Measurements from ENCODE around the gene ATOSA.
A peak's percentile ranks its signal among the peaks of the same experiment; 100 is the strongest.

ATOSA gene, protein sequence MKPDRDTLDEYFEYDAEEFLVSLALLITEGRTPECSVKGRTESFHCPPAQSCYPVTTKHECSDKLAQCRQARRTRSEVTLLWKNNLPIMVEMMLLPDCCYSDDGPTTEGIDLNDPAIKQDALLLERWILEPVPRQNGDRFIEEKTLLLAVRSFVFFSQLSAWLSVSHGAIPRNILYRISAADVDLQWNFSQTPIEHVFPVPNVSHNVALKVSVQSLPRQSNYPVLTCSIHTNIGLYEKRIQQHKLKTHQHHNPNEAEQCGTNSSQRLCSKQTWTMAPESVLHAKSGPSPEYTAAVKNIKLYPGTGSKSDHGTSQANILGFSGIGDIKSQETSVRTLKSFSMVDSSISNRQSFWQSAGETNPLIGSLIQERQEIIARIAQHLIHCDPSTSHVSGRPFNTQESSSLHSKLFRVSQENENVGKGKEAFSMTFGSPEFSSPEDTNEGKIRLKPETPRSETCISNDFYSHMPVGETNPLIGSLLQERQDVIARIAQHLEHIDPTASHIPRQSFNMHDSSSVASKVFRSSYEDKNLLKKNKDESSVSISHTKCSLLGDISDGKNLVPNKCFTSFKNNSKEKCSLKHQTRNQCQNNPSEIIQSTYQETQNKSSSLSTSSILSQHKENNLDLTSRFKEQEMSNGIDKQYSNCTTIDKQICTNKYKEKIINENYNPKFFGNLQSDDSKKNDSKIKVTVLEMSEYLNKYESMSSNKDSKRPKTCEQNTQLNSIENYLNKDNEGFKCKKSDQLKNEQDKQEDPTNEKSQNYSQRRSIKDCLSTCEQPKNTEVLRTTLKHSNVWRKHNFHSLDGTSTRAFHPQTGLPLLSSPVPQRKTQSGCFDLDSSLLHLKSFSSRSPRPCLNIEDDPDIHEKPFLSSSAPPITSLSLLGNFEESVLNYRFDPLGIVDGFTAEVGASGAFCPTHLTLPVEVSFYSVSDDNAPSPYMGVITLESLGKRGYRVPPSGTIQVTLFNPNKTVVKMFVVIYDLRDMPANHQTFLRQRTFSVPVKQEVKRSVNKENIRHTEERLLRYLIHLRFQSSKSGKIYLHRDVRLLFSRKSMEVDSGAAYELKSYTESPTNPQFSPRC

DNA sequence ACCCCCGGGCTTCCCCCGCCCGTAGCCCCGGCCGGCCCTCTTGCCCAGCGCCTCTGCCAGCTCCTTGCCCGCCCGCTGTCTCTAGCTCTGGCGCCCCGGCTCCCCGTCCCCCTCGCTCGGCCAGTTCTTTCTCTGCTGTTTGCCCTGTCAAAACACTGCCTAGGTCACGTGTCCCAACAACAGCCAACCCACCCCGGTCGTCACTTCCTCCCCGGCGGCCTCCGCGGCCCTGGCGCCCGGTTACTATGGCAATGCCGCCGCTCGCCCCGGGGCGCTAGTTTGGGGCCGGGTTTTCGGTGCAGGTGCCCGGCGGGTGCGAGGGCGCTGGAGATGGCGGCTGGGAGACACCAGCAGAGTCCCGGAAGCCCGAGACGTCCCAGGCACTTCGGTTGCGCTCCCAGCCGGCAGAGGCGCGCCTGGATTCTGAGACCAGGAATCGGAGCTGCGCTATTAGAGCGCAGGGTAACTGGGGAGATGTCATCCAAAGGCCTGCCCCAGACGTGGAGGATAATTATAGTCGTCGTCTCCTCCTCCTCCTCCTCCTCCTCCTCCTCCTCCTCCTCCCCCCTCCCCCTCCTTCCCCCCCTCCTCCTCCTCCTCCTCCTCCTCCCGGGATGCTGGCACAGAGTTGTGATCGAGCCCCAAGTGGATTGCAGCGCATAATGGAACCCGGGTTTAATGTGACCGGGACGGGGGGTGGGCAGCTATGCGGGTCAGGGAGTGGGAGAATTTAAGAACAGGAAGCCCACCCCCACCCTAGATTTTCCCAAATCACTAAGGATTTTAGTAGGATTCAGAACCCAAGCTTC is at the start of gene ATOSA:
Gene ATOSA (minus strand): TSS at position 157 of the 809 bp plus-strand sequence. CDS start 1,367 bp downstream, outside the sequence.
- in situ Hi-C loops (cut with HindIII; ENCODE audit: low pct_unique_long_range_greater_than_20kb, low sequenced_read_pairs) = no loop called here
- no peak for TF ChIP-seq JUND (IDR thresholded peaks at IDR 0.05; ENCODE audit: low read depth)
- peak; percentile 73 to 97 for DNase-seq (ENCODE audit: low read depth in 1 of 2, low spot score in 1 of 2)

DNA sequence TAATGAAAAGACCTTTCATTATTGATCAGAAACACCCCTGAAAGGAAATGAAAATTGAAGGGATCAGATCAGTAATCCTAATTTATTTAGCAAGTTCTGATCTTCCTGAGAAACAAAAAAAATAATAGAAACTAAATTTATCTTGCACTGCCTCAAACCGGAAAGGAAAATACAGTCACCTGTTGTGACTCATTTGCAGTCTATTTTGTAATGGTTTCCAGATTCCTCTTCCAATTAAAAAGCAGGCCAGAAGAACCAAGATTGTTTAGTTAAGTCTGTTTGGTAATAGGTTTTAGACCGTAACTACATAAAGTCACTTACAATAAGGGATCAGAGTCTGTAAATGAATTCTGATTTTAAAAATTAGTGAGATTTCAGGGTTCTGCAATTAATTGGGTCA is 49.7 kb upstream of the ATOSA start:
- in situ Hi-C loops (cut with HindIII; ENCODE audit: low pct_unique_long_range_greater_than_20kb, low sequenced_read_pairs) = no loop called here
- no peak for DNase-seq (ENCODE audit: low read depth in 1 of 2, low spot score in 1 of 2)
- no peak for TF ChIP-seq JUND (IDR thresholded peaks at IDR 0.05; ENCODE audit: low read depth)

DNA sequence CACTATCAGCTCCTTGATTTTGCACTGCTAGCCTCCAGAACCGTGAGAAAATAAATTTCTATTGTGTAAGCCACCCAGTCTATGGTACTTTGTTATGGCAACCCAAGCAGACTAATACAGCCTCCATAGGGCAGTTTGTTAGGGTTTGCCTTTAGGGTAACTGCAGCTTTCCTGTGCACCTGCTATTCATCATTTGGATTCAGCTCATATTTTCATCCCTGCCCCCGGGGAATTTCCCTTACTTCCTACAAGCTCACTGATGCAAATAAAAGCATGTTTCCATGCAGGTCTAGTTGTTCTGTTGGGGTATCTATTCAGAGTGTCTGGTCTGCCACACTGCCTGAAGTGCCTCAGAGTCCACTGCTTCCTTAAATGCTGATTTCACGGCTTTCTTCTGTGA is 48.6 kb upstream of the ATOSA start:
- in situ Hi-C loops (cut with HindIII; ENCODE audit: low pct_unique_long_range_greater_than_20kb, low sequenced_read_pairs) = no loop called here

DNA sequence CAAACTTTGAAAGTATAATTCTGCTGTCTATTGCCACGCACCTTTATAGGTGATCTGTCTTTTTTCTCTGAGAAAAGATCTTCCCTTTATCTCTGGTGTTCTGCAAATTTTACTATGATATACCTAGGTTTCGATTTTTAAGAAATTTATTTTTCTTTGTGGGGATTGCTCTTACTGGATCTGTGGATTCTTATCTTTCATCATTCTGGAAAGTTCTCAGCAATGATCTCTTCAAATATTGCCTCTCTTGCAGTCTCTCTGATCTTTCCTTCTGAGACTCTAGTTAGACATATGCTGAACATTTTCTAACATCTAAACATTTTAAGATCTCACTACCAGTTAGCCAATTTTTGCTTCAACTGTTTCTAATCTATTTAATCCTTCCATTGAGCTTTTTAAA is 47.0 kb upstream of the ATOSA start:
- in situ Hi-C loops (cut with HindIII; ENCODE audit: low pct_unique_long_range_greater_than_20kb, low sequenced_read_pairs) = no loop called here
- DNase-seq (ENCODE audit: low read depth in 1 of 2, low spot score in 1 of 2) = no peak
- TF ChIP-seq JUND (IDR thresholded peaks at IDR 0.05; ENCODE audit: low read depth) = no peak

More for the DNA sequence above, 48.6 kb upstream of the ATOSA start:
- peak in 1 of 2 experiments; percentile 50 for DNase-seq (ENCODE audit: low read depth in 1 of 2, low spot score in 1 of 2)
- no peak for TF ChIP-seq JUND (IDR thresholded peaks at IDR 0.05; ENCODE audit: low read depth)

DNA sequence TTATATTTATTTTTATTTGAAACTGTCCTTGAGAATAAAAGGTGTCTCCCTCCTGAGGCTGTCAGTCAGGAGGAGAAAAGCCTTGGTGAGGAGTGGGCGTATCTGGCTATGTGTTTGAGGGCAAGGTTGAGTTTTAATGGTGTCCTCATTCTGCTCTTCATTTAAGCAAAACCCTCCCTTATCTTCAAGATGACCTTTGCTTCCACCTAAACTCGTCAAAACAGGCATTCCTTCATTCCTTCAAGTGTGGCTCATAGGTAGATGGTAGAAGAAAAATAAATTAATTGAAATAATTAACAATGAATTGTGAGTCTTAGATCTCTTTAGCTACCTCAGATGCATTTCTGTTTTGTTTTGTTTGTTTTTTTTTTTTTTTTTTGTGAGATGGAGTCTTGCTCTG is 39.4 kb upstream of the ATOSA start:
- in situ Hi-C loops (cut with HindIII; ENCODE audit: low pct_unique_long_range_greater_than_20kb, low sequenced_read_pairs) = no loop called here
- TF ChIP-seq JUND (IDR thresholded peaks at IDR 0.05; ENCODE audit: low read depth) = no peak
- DNase-seq (ENCODE audit: low read depth in 1 of 2, low spot score in 1 of 2) = no peak

DNA sequence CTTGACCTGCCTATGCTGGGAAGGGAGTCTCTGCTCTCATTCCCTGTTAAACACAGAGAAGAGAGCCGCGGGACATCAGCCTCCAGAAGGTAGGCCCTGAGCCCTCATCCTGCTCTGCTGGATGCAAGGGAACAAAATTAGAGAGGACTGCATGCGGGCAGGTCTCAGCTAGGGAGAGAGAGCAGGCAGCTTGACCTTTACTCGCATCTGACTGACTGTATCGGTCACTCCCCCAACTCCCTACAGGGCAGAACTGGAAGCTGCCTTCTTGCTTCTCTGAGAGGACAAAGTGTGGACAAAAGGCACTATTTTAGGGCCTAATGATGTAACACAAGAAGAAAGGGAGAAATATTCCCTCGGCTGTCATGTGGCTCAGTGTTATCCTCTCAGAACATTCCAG is 38.7 kb upstream of the ATOSA start:
- DNase-seq (ENCODE audit: low read depth in 1 of 2, low spot score in 1 of 2) = no peak
- TF ChIP-seq JUND (IDR thresholded peaks at IDR 0.05; ENCODE audit: low read depth) = no peak
- in situ Hi-C loops (cut with HindIII; ENCODE audit: low pct_unique_long_range_greater_than_20kb, low sequenced_read_pairs) = no loop called here

DNA sequence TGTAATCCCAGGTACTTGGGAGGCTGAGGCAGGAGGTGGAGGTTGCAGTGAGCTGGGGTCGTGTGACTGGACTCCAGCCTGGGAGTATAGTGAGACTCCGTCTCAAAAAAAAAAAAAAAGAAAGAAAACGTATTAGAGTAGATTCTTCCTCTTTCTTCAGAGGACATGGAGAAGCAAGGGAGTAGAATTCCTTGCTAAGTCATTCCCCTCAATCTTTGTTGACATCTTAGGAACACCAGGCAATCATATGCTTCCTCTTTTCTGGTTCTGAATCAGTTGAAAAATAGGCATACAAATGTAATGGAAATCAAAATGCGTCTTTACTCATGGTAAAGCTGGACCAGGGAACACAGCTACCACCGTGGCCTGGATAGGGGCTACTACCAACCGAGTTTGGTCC is 38.3 kb upstream of the ATOSA start:
- DNase-seq (ENCODE audit: low read depth in 1 of 2, low spot score in 1 of 2) = no peak
- in situ Hi-C loops (cut with HindIII; ENCODE audit: low pct_unique_long_range_greater_than_20kb, low sequenced_read_pairs) = no loop called here
- no peak for TF ChIP-seq JUND (IDR thresholded peaks at IDR 0.05; ENCODE audit: low read depth)

DNA sequence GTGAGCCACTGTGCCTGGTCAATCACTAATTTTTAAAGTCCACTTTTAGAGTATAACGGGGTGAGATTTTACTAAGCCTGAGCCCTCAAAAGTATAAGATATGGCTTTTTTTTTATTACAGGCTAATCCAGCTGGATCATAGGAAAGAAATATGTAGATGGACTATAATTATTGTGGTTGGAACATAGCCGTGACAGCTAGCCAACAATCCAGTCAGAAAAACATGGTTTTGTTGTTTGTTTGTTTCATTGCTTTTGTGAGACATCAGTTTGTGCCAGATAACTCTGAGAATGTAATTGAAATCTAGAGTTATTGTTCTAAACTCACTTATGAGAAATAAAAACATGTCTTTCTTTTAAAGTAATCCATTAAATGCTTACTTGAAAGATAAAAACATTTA is 37.3 kb upstream of the ATOSA start:
- no peak for DNase-seq (ENCODE audit: low read depth in 1 of 2, low spot score in 1 of 2)
- no peak for TF ChIP-seq JUND (IDR thresholded peaks at IDR 0.05; ENCODE audit: low read depth)
- in situ Hi-C loops (cut with HindIII; ENCODE audit: low pct_unique_long_range_greater_than_20kb, low sequenced_read_pairs) = no loop called here

DNA sequence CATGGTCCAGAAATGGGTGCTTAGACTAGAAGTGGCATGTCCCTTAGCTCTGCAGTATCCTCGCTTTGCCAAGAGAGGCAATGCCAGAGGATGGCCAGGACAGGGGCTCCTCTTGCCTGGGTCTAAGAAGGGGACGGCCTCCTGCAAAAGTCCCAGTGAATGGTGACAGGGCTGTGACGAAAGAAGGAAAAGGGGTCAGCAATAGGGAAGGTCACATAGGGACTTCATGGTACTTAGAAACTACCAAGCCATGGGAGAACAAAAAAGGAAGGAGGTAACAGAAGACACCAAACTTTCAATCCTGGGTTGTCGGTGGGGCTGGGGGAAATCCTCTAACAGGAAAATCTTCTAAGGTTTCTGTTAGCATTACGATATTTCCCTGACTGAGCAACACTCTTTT is 36.2 kb upstream of the ATOSA start:
- TF ChIP-seq JUND (IDR thresholded peaks at IDR 0.05; ENCODE audit: low read depth) = no peak
- in situ Hi-C loops (cut with HindIII; ENCODE audit: low pct_unique_long_range_greater_than_20kb, low sequenced_read_pairs) = no loop called here
- no peak for DNase-seq (ENCODE audit: low read depth in 1 of 2, low spot score in 1 of 2)

DNA sequence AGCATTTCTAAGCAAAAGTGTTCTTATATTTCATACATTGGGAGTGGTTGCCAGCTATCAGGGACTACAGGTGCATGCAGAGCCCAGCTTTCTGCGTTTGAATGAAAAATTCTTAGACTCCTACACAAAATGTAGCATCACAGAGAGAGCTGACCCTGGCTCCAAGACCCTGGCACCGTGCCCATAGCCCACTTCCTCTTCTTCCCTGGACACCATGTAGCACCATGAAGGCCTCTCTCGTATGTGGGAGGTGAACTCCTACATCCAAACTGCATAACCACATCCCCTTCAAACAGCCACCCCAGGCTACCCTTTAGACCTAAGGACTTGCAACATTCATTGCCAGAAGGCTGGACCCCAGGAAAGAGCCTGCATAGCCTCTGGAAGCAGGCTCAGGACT is 35.8 kb upstream of the ATOSA start:
- in situ Hi-C loops (cut with HindIII; ENCODE audit: low pct_unique_long_range_greater_than_20kb, low sequenced_read_pairs) = no loop called here
- DNase-seq (ENCODE audit: low read depth in 1 of 2, low spot score in 1 of 2) = no peak

DNA sequence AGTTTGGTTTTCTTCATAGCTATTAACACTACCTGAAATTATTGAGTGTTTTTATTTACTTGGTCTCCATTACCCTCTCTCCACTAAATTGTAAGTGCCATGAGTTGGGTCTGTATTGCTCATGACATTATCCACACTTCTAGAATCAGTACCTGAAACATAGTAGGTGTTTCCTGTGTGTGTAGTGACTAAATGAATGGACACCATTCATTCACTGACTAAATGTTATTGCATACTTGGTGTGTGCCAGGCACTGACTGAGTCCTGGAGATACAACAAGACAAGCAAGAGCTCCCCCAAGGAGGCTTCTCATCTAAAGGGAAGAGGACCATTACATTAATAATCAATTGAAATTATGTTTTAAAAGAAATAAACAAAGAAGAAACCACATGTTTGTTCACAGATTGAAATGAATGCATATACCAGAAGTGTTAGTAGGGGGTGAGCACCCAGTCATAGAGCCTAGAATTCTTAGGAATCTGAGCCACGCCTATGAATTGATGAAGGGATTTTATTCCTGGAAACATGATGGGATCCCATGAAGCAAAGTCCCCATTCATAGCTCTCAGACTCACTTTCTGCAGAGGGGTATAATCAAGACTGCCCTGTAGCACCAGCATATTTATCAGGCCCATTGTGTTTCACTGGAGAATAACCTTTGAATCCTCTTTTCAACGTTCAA is 31.7 kb upstream of the ATOSA start:
- TF ChIP-seq JUND (IDR thresholded peaks at IDR 0.05; ENCODE audit: low read depth) = no peak
- in situ Hi-C loops (cut with HindIII; ENCODE audit: low pct_unique_long_range_greater_than_20kb, low sequenced_read_pairs) = no loop called here

More for the DNA sequence above, 35.8 kb upstream of the ATOSA start:
- TF ChIP-seq JUND (IDR thresholded peaks at IDR 0.05; ENCODE audit: low read depth) = no peak

More for the DNA sequence above, 31.7 kb upstream of the ATOSA start:
- no peak for DNase-seq (ENCODE audit: low read depth in 1 of 2, low spot score in 1 of 2)
